Right hindlimb (tissue), 1 donor: ENCODE data around the gene ZNF732.
"Not testable (repeated sequence)": the region's sequence is repeated elsewhere in the genome, so short reads cannot be mapped to it uniquely, and the experiment has no call there.

Experiments
- DNase-seq: peaks from one replicate; pipeline ENCODE4 v3.0.0-alpha.2; 2018

ZNF732 gene

GRCh38 chr4:304969-305680 is at the start of gene ZNF732:
TSS of gene ZNF732 (minus strand) at chr4:305474. CDS start at chr4:305310, 164 bp downstream.
- DNase-seq: peak; percentile 80

GRCh38 chr4:340011-340410 is 34.7 kb upstream of the ZNF732 start:
- DNase-seq: no peak

DNA sequence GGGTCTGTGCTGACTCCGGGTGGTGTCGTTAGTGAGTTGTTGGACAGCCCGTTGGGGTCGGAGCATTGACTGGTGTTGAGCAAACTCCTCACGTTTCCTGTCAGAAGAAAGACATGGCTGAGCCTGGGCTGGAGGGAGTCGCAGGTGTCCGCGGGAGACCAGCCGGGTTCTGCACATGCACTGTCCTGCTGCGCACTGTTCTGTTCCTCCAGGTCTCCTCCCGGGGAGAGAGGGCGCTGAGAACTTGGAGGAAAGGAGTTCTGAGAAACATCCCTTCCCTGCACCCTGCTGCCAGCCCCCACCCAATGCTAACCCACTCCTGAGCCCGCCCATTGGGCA is 33.5 kb upstream of the ZNF732 start:
- no peak for DNase-seq

DNA sequence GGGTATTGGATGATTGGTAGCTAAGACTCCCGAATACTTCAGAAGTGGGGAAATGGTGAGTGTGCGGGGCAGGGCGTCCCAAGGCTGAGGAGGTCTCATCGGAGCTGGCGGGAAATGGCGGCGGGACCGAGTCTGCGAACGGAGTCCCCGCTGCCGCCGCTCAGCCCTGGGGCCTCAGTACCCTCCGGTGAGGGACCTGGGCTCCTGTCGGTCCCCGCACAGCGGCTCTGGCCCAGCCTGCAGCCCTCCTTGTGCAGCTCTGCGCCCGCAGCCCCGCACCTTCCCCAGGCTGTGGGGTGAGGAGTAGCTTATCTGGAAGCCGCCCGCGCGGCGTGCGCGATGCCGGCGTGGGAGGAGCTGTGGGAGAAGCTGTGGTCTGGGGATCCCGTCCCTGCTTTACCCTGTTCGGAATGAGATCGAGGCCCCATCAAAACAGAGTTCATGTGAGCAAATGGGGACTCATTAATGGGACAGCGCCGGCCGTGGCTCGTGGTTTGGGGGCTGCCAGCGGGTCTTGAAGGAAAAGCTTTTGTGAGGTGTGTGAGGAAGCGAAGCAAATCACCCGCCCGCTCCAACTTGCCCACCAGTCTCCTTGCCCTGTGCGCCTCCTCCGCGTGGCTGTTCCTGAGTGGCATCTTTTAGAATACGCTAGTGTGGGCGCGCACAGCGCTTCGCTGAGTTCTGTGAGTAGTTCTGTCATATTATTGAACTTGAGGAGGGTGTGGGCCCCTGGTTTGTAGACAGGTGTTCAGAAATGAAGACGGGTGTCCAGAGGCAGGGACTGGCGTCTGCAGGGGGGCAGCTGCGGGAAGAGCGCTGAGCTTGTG is 32.9 kb upstream of the ZNF732 start:
- no peak for DNase-seq

DNA sequence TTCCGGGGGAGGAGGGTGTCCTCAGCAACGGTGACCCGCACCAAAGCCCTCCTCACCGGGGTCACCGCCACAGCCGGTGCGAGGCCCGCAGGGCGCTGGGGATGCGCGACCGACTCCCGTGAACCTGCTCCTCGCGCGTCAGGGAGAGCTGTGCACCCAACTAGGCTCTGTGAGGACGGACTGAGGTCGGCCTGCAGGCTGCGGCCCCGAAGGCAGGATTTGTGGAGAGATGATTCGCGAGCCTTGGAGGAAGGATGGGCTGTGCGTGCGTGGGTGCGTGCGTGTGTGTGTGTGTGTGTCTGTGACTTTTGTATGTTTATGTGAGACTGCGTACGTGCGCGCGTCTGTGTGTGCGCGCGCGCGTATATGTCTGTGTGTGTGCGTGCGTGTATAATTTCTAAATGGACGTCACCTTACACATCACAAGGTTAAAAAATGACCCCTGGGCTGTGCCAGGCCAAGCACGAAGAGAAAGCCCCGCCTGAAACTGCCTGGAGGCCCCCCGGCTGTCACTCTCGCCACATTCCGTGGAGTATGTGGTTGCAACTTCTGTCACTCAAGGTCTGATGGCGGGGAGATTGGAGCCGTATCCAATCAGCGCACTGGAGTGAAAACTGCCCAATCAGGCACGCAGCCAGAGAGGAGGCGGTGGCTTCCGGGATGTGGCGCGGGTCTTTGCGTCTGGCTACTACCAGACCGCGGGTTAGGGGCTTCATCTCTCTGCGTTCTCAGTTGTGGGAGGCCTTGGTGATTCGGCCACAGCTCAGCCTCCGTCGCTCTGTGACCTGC is 32.1 kb upstream of the ZNF732 start, which contains the start of gene ZNF141:
ZNF141 (plus strand) TSS at position 672 of the 789 bp plus-strand sequence. CDS start 170 bp downstream, outside the sequence.
- peak; percentile 99 for DNase-seq

GRCh38 chr4:336893-337142 is 31.5 kb upstream of the ZNF732 start:
- DNase-seq: no peak

- DNase-seq: peak; percentile 47
Measured at GRCh38 chr4:336099-336892, 31.0 kb upstream of the ZNF732 start.

DNA sequence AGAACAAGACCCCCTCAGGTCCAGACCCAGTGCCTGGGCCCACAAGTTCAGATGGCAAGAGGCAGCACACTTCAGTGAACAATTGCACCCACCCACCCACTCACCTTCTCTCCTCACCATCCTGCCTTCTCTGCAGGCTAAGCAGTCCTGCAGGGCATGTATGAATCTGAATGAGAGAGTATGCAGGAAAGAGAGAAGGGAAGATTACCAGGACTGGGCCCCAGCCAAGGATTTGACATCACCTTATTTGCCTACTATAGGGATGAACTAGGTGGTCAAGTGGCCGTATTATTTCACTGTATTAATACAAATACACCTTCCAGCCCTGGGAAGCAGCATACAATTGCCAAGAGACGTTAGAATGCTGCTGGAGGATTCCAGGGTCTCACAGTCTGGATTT is 30.2 kb upstream of the ZNF732 start:
- no peak for DNase-seq

DNA sequence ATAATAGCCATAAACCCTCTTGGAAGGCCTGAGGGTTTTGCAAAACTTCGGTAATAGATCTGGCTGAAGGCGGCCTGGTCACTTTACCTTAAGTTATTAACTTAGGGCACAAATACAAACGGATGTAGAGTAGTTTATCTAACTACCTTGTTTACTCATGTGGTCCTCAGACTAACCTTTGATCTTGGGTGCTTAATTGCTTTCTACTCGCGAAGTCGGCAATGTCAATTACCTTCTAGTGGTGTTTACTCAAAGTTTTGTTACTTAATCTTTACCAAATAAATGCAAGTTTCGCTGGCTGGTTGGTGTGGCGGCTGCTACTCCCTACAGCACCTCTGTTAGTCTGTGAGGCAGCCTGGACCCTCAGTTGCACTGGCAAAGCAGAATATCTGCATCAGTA is 23.5 kb upstream of the ZNF732 start:
- no peak for DNase-seq

DNA sequence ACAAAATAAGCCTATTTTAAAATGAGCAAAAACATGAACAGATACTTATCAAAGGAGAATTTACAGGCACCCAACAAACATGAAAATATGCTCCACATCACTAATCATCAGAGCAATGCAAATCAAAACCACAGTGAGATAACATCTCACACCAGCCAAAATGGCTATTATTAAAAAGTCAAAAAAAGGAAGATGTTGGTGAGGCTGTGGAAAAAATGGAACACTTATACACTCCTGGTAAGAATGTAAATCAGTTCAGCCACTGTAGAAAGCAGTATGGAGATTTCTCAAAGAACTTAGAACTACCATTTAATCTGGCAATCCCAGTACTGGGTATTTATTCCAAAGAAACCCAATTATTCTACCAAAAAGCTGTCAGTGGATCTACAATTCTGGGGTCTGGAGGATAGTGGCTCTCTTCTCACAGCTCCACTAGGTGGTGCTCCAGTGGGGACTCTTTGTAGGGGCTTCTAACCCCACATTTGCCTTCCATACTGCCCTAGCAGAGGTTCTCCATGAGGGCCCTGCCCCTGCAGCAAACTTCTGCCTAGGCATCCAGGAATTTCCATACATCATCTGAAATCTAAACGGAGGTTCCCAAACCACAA is 9.1 kb upstream of the ZNF732 start:
- DNase-seq: no peak

DNA sequence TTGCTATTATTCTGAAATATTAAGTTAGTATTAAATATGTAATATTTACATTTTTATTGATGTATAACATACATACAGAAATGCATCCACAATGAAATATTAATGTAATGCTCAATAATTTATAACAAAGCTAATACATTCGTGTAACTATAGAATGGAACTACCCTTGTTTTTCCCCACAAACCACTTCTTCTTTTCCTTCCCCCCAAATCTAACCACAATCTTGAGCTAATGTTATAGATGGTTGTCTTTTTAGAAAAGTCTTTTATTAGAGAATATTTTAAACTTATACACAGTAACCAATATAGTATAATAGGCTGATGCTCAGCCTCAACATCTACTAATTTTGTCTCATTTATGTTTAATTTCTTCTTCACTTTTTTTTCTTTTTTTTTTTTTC is 4.5 kb upstream of the ZNF732 start:
- DNase-seq: no peak

DNA sequence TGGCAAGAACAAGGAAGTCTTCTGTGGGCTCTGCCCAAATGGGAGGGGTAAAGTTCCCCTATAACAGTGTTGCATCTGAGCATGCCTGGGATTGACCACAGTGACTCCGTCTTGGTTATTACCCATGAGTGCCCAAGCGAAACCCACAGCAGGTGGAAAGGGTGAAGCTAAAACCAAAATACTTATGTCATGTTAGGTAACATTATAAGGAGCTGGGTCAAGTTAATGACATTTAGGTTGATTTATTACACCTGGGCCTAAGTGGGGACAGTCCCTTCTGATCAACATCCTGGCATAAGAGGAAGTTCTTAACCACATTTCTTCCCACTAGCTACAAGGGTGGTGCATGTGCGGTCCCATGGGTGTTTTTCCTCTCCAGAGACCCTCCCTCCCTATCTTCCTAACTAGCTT is 1.3 kb upstream of the ZNF732 start:
- DNase-seq: no peak

- peak; percentile 19 for DNase-seq
Measured at GRCh38 chr4:304516-304915, 758 bp downstream of the ZNF732 start.

- no peak for DNase-seq
Measured at GRCh38 chr4:302381-302780, 2.9 kb downstream of the ZNF732 start.

GRCh38 chr4:294732-295131 is 10.5 kb downstream of the ZNF732 start:
- DNase-seq: no peak

- DNase-seq: no peak
Measured at GRCh38 chr4:288891-289290, 16.4 kb downstream of the ZNF732 start.

- DNase-seq: no peak
Measured at GRCh38 chr4:273309-274017, 31.8 kb downstream of the ZNF732 start.

- DNase-seq: no peak
Measured at GRCh38 chr4:271492-272103, 33.7 kb downstream of the ZNF732 start.

DNA sequence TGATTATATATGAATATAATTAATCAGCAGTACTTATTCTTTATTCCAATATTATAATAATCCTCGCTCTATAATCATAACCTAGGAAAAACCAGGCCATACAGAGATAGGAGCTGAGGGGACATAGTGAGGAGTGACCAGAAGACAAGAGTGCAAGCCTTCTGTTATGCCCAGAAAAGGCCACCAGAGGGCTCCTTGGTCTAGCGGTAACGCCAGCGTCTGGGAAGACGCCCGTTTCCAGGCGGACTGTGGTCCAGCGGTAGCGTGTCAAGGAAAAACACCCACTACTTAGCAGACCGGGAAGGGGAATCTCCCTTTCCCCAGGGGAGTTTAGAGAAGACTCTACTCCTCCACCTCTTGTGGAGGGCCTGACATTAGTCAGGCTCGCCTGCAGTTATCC is 46.0 kb downstream of the ZNF732 start:
- not testable (repeated sequence) for DNase-seq

GRCh38 chr4:256492-256891 is 48.8 kb downstream of the ZNF732 start:
- DNase-seq: no peak
